GM10266 (cell line): ENCODE measurements around the gene OR4F6.

Source experiments
- DNase-seq: peaks from one replicate; pipeline ENCODE4 v3.0.0; 2012; ENCODE audit errors: extremely low spot score
- CTCF ChIP-seq: IDR thresholded peaks from 2 replicates; pipeline ENCODE4 v1.5.1; 2012; ENCODE audit warnings: mild to moderate bottlenecking, low read depth; ENCODE audit not compliant: control insufficient read depth, insufficient read depth; ENCODE audit errors: missing control alignments

The OR4F6 gene

DNA sequence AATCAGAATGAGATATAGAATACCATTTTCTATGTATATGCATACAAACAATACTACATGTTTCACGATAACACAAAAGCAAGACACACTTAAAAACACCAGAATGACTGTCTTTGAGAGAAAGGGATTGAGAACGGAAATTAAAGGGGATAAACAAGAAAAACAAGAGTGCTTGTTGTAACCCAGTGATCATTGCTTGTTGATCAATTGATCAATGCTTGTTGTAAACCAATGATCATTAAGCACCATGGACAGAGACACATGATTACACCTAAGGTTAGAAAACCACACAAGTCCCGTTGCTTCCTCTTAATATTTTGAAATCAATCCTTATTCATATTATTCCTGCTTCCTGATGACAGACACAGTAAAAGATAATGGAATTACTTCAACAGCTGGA is 7.6 kb downstream of the OR4F6 start:
- no peak for TF ChIP-seq CTCF
- DNase-seq: no peak

DNA sequence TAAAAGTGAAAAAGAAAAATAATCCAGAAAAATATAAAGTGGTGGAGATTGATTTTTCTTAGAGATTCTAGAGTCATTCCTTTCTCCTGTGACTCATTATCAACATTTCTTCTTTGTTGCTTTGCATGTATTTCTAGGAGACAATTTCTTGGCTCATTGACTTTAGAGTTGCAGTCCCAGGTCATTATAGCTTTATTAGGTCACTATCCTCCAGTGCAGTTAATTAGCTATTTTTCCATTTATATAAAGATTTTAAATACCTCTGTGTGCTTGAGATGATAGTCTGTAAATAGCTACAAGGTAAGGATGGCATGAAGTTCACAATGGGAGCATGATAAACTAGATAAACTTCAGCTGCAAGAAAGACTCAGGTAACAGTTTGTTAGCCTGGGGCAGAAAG is 8.6 kb downstream of the OR4F6 start, which contains the start of gene OR4F15:
Gene OR4F15, plus strand, starts transcription at position 301 of the 400 bp plus-strand sequence. CDS start 5,985 bp downstream, outside the sequence.
- no peak for DNase-seq
- no peak for TF ChIP-seq CTCF

DNA sequence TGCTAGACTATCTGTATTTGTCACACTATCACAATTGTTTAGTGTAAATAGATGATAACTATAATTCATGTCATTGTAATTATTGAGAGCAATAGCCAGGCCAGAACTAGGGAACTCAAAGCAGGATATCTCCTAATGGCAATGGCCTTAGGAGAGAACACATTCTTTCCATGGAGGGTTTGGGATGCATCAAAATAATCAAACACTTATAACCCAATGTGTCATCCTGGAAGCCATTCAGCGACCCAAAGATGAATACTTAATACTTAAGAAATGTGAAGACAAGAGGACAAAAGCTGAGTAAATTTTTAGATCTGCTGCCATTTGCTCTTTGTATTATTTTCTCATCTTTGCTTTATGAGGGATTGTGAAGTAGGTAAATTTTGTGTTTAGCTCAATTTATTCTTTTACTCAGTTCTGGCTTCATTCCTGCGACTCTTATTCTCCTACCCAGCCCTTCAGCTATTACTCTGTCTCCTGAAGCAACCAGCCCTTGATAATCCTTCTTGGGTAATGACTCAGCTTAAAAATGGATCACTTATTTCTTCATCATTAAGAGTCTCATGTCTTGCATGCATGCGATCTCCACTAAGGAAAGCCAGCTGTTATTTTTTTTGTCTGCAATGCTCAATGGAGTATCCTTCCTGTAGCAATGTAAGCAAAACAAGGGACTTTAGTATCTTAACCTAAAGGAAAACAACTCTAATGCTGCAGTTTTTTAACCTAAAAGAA is 10.7 kb downstream of the OR4F6 start:
- no peak for DNase-seq
- no peak for TF ChIP-seq CTCF

DNA sequence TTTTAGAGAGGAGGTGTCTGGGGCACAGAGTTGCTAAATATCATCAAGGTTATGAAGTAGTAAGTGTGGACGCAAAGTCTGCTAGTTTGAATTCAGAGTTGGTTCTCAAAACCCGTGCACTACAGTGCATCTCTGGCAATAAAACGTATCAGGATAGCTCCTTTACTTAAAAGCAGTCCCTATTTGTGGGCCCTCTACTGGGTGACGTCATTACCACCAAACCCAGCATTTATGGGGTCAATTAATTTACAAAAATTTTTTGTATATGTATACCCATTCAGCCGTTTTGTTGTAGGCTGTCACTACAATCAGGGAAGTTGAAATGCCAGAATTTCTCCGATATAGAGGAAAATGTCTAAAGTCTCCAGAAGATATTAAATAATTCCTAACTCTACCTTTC is 17.5 kb downstream of the OR4F6 start:
- DNase-seq: no peak
- TF ChIP-seq CTCF: no peak

- DNase-seq: no peak
- no peak for TF ChIP-seq CTCF
Observed at GRCh38 chr15:101827257-101827656, 23.9 kb downstream of the OR4F6 start.

- no peak for DNase-seq
- TF ChIP-seq CTCF: no peak
Observed at GRCh38 chr15:101828774-101829173, 25.5 kb downstream of the OR4F6 start.

GRCh38 chr15:101841656-101842055 is 38.3 kb downstream of the OR4F6 start:
- TF ChIP-seq CTCF: no peak
- no peak for DNase-seq
